ENCODE results near the gene CBX1. TPM values are rescaled to one million over a fixed set of nuclear protein-coding genes. Genes with fewer than 3 reads are reported as not detected.
A peak's percentile ranks its signal among the peaks of the same experiment; 100 is the strongest.

CBX1 gene
- total RNA-seq, 2 experiments from 2014 or later: 55.3 to 56.7 TPM

DNA sequence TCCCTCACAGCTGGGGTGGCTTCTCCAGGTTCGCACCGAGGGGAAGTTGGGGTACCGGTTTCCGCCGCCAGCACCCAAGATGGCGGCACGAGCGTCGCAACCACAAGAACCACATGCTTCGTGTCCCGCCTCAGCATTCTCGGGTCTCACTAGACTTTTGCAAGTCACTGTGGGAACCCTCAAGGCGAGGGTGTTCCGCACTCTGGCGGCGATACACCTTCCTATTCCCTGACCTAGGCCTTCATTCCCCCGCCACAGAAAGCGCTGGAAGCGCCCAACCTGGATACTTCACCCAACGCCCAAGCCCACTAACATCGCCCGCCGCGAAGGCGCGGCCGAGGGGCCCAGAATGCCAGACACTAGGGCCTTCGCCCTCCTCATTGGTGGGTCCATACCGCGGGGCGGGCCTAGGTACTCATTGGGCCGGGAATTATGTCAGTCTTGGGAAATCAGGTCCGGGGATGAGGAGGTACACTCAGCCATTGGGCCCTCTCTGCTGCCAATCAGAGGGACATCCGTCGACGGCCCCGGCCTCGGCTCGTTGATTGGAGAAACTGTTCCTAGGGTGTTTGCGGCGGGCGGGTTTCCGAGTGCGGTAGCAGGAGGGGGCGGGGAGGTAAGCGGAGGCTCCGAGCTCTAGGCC, 53.4 kb downstream of the CBX1 start, which contains the start of gene NFE2L1:
Gene NFE2L1 (plus strand): TSS at position 619 of the 643 bp plus-strand sequence. CDS start 2,760 bp downstream, outside the sequence.
- H3K9me3 Mint-ChIP-seq: no peaks in the 10 kb centered on the region
- H3K4me3 Mint-ChIP-seq: peak within 1 kb of the TSS; percentile 97
- H3K4me1 Mint-ChIP-seq (ENCODE audit: low read depth): peaks cover 50% of the 10 kb centered on the region
- ChIA-PET CTCF (interaction anchor here (1.3 to 4.9 kb wide), 12 partner anchors 8 to 587 kb away, joined by 3 to 77 read pairs (median 4); partner anchors contain the start of genes CBX1, CDK5RAP3 and COPZ2), POLR2A (interaction anchor here (0.5 to 4.6 kb wide), 8 partner anchors 9 to 1246 kb away, joined by 4 to 31 read pairs (median 12); partner anchors contain the start of genes COPZ2 and SNX11)
- peak within 1 kb of the TSS; percentile 97 for H3K27ac Mint-ChIP-seq
- DNase-seq: peak; percentile 100
- no peaks in the 10 kb centered on the region for H3K27me3 Mint-ChIP-seq
- peaks cover 44% of the 10 kb centered on the region for H3K36me3 Mint-ChIP-seq
- intact Hi-C loops (cut with micrococcal nuclease): loop anchor here (1.0 to 5.0 kb wide), 8 partner anchors 11 to 859 kb away; partner anchors contain the start of genes CBX1, CDK5RAP3, COPZ2 and SNX11

- ChIA-PET CTCF (interaction anchor here (0.8 to 4.9 kb wide), 9 partner anchors 9 to 588 kb away, joined by 3 to 77 read pairs (median 3); partner anchors contain the start of genes CDK5RAP3 and COPZ2), POLR2A (interaction anchor here (0.8 to 4.6 kb wide), 6 partner anchors 10 to 79 kb away, joined by 3 to 31 read pairs (median 10); partner anchors contain the start of gene COPZ2)
- Mint-ChIP-seq H3K27me3 (no peaks in the 10 kb centered on the region), H3K4me1 (ENCODE audit: low read depth) (peaks cover 43% of the 10 kb centered on the region), H3K4me3 (peak overlapping the region; percentile 97), H3K27ac (peak overlapping the region; percentile 97), H3K9me3 (no peaks in the 10 kb centered on the region), H3K36me3 (peaks cover 40% of the 10 kb centered on the region)
- no peak for DNase-seq
- intact Hi-C loops (cut with micrococcal nuclease): loop anchor here (5.0 kb wide), 2 partner anchors 395 to 860 kb away; partner anchors contain the start of gene UBE2Z
These were observed 54.1 kb downstream of the CBX1 start for GRCh38 chr17:48047113-48047740.

- Mint-ChIP-seq H3K4me3 (peak overlapping the region; percentile 97), H3K27ac (no peak overlapping the region), H3K27me3 (no peaks in the 10 kb centered on the region), H3K36me3 (peaks cover 31% of the 10 kb centered on the region), H3K9me3 (no peaks in the 10 kb centered on the region), H3K4me1 (ENCODE audit: low read depth) (peaks cover 34% of the 10 kb centered on the region)
- DNase-seq: no peak
- ChIA-PET CTCF (interaction anchor here (0.8 to 4.9 kb wide), 4 partner anchors 10 to 62 kb away, joined by 3 to 77 read pairs (median 15); partner anchors contain the start of gene COPZ2), POLR2A (interaction anchor here (3.3 to 4.6 kb wide), 3 partner anchors 9 to 15 kb away, joined by 15 to 31 read pairs (median 17); partner anchors contain the start of gene COPZ2)
- intact Hi-C loops (cut with micrococcal nuclease): loop anchor here (5.0 kb wide), 2 partner anchors 396 to 861 kb away; partner anchors contain the start of gene UBE2Z
These were observed 55.0 kb downstream of the CBX1 start for GRCh38 chr17:48046296-48046695.

DNA sequence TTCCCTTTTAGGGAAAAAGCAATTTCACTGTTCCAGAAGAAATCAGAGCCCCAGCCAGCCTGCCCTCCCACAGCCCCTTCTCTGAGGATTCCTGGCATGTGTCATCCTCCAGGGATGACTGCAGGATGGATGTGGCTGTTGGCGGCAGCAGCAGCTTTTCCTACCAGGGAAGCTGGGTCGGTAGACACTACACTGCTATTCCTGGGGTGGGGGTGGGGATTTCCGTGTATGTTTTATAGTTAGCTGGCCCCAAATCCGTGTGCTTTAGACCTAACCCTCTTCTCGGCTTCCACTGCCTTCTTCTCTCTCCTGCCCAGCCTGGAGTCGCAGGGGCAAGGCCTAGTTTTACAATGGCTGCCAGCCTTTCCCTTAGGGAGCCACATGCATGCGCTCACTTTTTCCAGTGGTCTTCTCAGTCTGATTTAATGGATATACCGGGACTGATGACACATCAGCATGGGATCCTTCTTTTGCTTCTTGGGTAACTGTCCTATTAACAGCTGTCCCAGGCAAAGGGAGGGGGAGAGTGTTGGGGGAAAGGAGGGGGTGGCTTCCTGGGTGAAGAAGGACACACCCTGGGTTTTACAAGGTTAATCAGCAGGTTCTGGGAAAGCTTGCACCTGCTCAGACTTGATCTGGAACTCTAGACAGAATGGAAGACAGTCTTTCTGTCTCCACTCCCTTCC, 55.8 kb downstream of the CBX1 start:
- Mint-ChIP-seq H3K9me3 (no peaks in the 10 kb centered on the region), H3K27me3 (no peaks in the 10 kb centered on the region), H3K36me3 (peaks cover 23% of the 10 kb centered on the region), H3K4me3 (no peak overlapping the region), H3K27ac (no peak overlapping the region), H3K4me1 (ENCODE audit: low read depth) (peaks cover 26% of the 10 kb centered on the region)
- CTCF ChIA-PET: interaction anchor here (3.6 kb wide), 1 partner anchor 19 kb away, joined by 23 read pairs; no protein-coding TSS in a partner anchor
- intact Hi-C loops (cut with micrococcal nuclease): loop anchor here (5.0 kb wide), 2 partner anchors 397 to 862 kb away; partner anchors contain the start of gene UBE2Z
- POLR2A ChIA-PET: interaction anchor here (4.6 kb wide), 1 partner anchor 12 kb away, joined by 31 read pairs; no protein-coding TSS in a partner anchor
- no peak for DNase-seq

DNA sequence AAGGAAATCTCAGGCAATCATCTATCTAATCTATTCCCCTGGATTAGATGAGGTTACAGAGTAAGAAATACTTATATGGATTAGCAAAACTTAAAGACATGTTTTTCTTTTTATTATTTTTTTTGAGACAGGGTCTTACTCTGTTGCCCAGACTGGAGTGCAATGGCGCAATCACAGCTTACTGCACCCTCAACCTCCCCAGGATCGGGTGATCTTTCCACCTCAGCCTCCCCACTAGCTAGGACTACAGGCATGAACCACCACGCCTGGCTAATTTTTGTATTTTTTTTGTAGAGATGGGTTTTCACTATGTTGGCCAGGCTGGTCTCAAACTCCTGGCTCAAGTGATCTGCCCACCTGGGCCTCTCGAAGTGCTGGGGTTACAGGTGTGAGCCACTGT, 56.4 kb downstream of the CBX1 start:
- H3K36me3 Mint-ChIP-seq: peaks cover 16% of the 10 kb centered on the region
- H3K9me3 Mint-ChIP-seq: no peaks in the 10 kb centered on the region
- no peak overlapping the region for H3K4me3 Mint-ChIP-seq
- CTCF ChIA-PET: interaction anchor here (1.0 to 3.6 kb wide), 4 partner anchors 10 to 36 kb away, joined by 5 to 23 read pairs (median 8); no protein-coding TSS in a partner anchor
- no peaks in the 10 kb centered on the region for H3K27me3 Mint-ChIP-seq
- no peak for DNase-seq
- POLR2A ChIA-PET: no interaction called here
- intact Hi-C loops (cut with micrococcal nuclease): loop anchor here (5.0 kb wide), 2 partner anchors 397 to 862 kb away; partner anchors contain the start of gene UBE2Z
- H3K27ac Mint-ChIP-seq: no peak overlapping the region
- peaks cover 19% of the 10 kb centered on the region for H3K4me1 Mint-ChIP-seq (ENCODE audit: low read depth)

GRCh38 chr17:48043176-48043575, 58.1 kb downstream of the CBX1 start:
- intact Hi-C loops (cut with micrococcal nuclease): no loop called here
- ChIA-PET POLR2A (interaction anchor here (0.7 kb wide), 1 partner anchor 64 kb away, joined by 3 read pairs; no protein-coding TSS in a partner anchor), CTCF (interaction anchor here (0.6 to 3.6 kb wide), 9 partner anchors 12 to 1348 kb away, joined by 3 to 23 read pairs (median 3); partner anchors contain the start of gene CDK5RAP3)
- peaks cover 12% of the 10 kb centered on the region for H3K4me1 Mint-ChIP-seq (ENCODE audit: low read depth)
- no peaks in the 10 kb centered on the region for H3K9me3 Mint-ChIP-seq
- H3K27me3 Mint-ChIP-seq: peaks cover 11% of the 10 kb centered on the region
- DNase-seq: no peak
- H3K4me3 Mint-ChIP-seq: no peak overlapping the region
- H3K27ac Mint-ChIP-seq: no peak overlapping the region
- peaks cover 10% of the 10 kb centered on the region for H3K36me3 Mint-ChIP-seq

DNA sequence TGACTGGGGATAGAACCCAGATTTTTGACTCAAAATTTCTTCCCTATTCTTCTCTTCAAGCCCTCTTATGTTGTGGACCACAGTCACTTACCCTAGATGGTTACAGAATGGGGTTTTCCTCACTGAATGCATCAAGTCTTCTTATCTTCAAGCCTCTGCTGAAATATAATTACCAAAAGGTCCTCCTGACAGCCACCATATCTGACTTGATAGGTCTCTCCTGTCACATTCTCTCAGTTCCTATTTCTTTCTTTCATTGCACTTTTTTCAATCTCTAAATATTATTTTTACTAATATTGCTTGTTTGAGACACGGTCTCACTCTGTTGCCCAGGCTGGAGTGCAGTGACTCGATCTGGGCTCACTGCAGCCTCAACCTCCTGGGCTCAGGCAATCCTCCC, 62.6 kb downstream of the CBX1 start:
- Mint-ChIP-seq H3K4me3 (no peak overlapping the region), H3K9me3 (no peaks in the 10 kb centered on the region), H3K36me3 (no peaks in the 10 kb centered on the region), H3K27me3 (peaks cover 25% of the 10 kb centered on the region), H3K4me1 (ENCODE audit: low read depth) (peaks cover 7% of the 10 kb centered on the region), H3K27ac (no peak overlapping the region)
- intact Hi-C loops (cut with micrococcal nuclease): no loop called here
- DNase-seq: no peak
- POLR2A ChIA-PET: interaction anchor here (2.9 kb wide), 1 partner anchor 9 kb away, joined by 15 read pairs; the partner anchor contains the start of gene NFE2L1
- CTCF ChIA-PET: interaction anchor here (0.6 to 4.9 kb wide), 2 partner anchors 12 to 47 kb away, joined by 4 to 40 read pairs; no protein-coding TSS in a partner anchor

- peak overlapping the region; percentile 73 for H3K4me3 Mint-ChIP-seq
- no peaks in the 10 kb centered on the region for H3K36me3 Mint-ChIP-seq
- no peak overlapping the region for H3K27ac Mint-ChIP-seq
- peaks cover 7% of the 10 kb centered on the region for H3K4me1 Mint-ChIP-seq (ENCODE audit: low read depth)
- H3K9me3 Mint-ChIP-seq: no peaks in the 10 kb centered on the region
- DNase-seq: no peak
- ChIA-PET CTCF (interaction anchor here (0.6 to 4.9 kb wide), 6 partner anchors 10 to 48 kb away, joined by 3 to 40 read pairs (median 20); partner anchors contain the start of gene NFE2L1), POLR2A (interaction anchor here (2.9 kb wide), 1 partner anchor 10 kb away, joined by 15 read pairs; the partner anchor contains the start of gene NFE2L1)
- peaks cover 31% of the 10 kb centered on the region for H3K27me3 Mint-ChIP-seq
- intact Hi-C loops (cut with micrococcal nuclease): loop anchor here (1.0 to 2.0 kb wide), 2 partner anchors 10 to 37 kb away; partner anchors contain the start of gene NFE2L1
These were observed 63.4 kb downstream of the CBX1 start for GRCh38 chr17:48037838-48038323.

- CTCF ChIA-PET: interaction anchor here (0.9 to 4.9 kb wide), 12 partner anchors 11 to 270 kb away, joined by 3 to 40 read pairs (median 4); partner anchors contain the start of genes NFE2L1 and SNX11
- intact Hi-C loops (cut with micrococcal nuclease): loop anchor here (1.0 to 2.0 kb wide), 2 partner anchors 11 to 38 kb away; partner anchors contain the start of gene NFE2L1
- Mint-ChIP-seq H3K27me3 (peaks cover 36% of the 10 kb centered on the region), H3K9me3 (no peaks in the 10 kb centered on the region), H3K36me3 (no peaks in the 10 kb centered on the region), H3K4me3 (peak within 1 kb of the TSS; percentile 78), H3K27ac (no peak within 1 kb of the TSS), H3K4me1 (ENCODE audit: low read depth) (peaks cover 7% of the 10 kb centered on the region)
- POLR2A ChIA-PET: interaction anchor here (1.0 to 2.9 kb wide), 3 partner anchors 11 to 22 kb away, joined by 3 to 15 read pairs (median 4); partner anchors contain the start of gene NFE2L1
- DNase-seq: peak; percentile 76
These were observed 64.0 kb downstream of the CBX1 start, which contains the start of gene COPZ2 for GRCh38 chr17:48037036-48037837. Gene COPZ2 (minus strand): TSS chr17:48037797. CDS start chr17:48037777, 20 bp downstream.

DNA sequence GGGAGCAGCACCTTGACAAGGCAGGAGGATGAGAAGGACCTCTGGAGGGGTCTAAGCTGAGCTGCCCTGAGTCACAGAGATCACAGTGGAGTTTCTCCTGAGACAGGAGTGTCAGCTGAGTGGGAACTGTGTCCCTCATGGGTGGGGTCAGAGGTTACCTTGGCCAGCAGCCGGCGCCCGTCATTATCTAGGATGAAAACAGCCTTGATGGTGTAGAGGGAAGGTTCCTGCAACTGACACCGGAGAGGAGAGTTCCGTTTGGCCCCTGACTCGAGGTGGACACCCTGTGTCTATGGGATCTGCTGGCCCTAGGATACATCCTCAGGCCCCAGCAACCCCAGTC, 64.6 kb downstream of the CBX1 start:
- H3K9me3 Mint-ChIP-seq: no peaks in the 10 kb centered on the region
- H3K27me3 Mint-ChIP-seq: peaks cover 38% of the 10 kb centered on the region
- peaks cover 7% of the 10 kb centered on the region for H3K4me1 Mint-ChIP-seq (ENCODE audit: low read depth)
- CTCF ChIA-PET: interaction anchor here (0.9 to 4.9 kb wide), 14 partner anchors 10 to 582 kb away, joined by 3 to 40 read pairs (median 4); partner anchors contain the start of genes NFE2L1 and SNX11
- H3K4me3 Mint-ChIP-seq: peak overlapping the region; percentile 78
- H3K36me3 Mint-ChIP-seq: no peaks in the 10 kb centered on the region
- intact Hi-C loops (cut with micrococcal nuclease): loop anchor here (1.0 to 2.0 kb wide), 2 partner anchors 12 to 38 kb away; partner anchors contain the start of gene NFE2L1
- POLR2A ChIA-PET: interaction anchor here (1.0 to 2.9 kb wide), 3 partner anchors 10 to 23 kb away, joined by 3 to 15 read pairs (median 4); partner anchors contain the start of gene NFE2L1
- H3K27ac Mint-ChIP-seq: no peak overlapping the region
- no peak for DNase-seq

All from activated CD4-positive, alpha-beta memory T cell treated with anti-CD3 and anti-CD28 coated beads for 36 hours (primary cell).